Osteocyte (in vitro differentiated cells): ENCODE results near the gene PAEP. TPM values are rescaled to one million over a fixed set of nuclear protein-coding genes. Genes with fewer than 3 reads are reported as not detected.

Experiments used
- DNase-seq: peaks from one replicate; pipeline ENCODE4 v3.0.0; 2021; ENCODE audit warnings: mixed read lengths; ENCODE audit not compliant: unreplicated experiment; ENCODE audit errors: extremely low spot score
- H3K27ac Mint-ChIP-seq: one replicate; pipeline ENCODE4 v1.8.0; 2021; ENCODE audit warnings: mild to moderate bottlenecking, mixed read lengths; ENCODE audit not compliant: unreplicated experiment
- H3K27me3 Mint-ChIP-seq: one replicate; pipeline ENCODE4 v1.8.0; 2021; ENCODE audit warnings: mixed read lengths; ENCODE audit not compliant: unreplicated experiment
- H3K36me3 Mint-ChIP-seq: one replicate; pipeline ENCODE4 v1.8.0; 2021; ENCODE audit warnings: mixed read lengths; ENCODE audit not compliant: unreplicated experiment
- H3K4me1 Mint-ChIP-seq: one replicate; pipeline ENCODE4 v1.8.0; 2021; ENCODE audit warnings: mixed read lengths; ENCODE audit not compliant: unreplicated experiment
- H3K4me3 Mint-ChIP-seq: one replicate; pipeline ENCODE4 v1.8.0; 2021; ENCODE audit warnings: mild to moderate bottlenecking, moderate library complexity, mixed read lengths; ENCODE audit not compliant: unreplicated experiment
- H3K9me3 Mint-ChIP-seq: one replicate; pipeline ENCODE4 v1.8.0; 2021; ENCODE audit warnings: mixed read lengths; ENCODE audit not compliant: unreplicated experiment
- CTCF ChIP-seq: fragments of 200-600 bp; sonication (generic); IDR thresholded peaks from 2 replicates; pipeline ENCODE4 v1.5.0; 2021; ENCODE audit warnings: antibody characterized with exemption, mild to moderate bottlenecking, moderate library complexity
- total RNA-seq: library from RNA; stranded (reverse); gene quantifications from 2 replicates; pipeline ENCODE4 v1.2.1, GENCODE V29; 2021

PAEP gene
- total RNA-seq, 1 donor from 2014 or later, result not detected

DNA sequence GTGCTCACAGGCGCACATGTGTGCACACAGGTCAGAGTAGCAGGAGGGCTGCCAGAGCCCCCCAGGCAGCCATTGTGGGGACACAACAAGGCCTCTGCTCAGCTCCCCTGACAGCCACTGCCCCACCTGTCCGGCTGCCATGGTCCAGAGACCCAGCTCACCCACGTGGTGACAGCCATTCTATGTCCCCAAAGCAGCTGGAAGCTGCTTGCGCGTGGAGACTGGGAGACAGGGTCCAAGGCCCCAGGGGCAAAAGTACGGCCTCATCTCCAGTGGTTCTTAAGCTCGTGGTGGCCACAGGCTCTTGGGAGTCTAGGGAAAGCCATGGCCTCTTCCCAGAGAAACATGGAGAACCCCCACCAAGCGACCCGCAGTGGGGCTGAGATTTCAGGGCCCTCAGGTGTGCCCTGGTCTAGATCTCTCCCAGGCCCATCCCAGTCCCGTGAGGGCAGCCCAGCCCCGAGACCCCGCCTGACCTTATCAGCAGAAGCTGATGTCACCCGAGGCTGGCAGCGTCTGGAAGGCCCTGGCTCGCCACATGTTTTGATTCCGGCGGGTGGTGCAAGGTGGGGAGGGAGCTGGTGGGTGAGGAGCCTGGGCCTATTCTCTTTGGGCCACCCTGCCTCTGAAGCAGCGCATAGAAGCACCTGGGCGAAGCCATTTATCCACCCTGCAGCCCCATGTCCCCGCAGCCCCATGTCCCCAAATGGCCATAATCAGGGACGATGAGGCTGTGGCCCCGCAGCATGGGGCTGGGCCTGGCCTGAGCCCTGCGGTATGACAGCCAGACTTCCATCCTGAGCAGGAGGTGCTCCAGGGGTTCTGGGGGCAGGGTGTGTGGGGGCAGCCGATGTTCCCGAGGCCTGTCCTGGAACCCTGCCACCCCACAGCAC lies 46.1 kb downstream of the PAEP start:
- TF ChIP-seq CTCF, result no peak
- Mint-ChIP-seq H3K27ac (no peak overlapping the region), H3K9me3 (no peaks in the 10 kb centered on the region), H3K36me3 (no peaks in the 10 kb centered on the region), H3K4me1 (no peaks in the 10 kb centered on the region), H3K27me3 (no peaks in the 10 kb centered on the region), H3K4me3 (no peak overlapping the region)
- peak; percentile 84 for DNase-seq

DNA sequence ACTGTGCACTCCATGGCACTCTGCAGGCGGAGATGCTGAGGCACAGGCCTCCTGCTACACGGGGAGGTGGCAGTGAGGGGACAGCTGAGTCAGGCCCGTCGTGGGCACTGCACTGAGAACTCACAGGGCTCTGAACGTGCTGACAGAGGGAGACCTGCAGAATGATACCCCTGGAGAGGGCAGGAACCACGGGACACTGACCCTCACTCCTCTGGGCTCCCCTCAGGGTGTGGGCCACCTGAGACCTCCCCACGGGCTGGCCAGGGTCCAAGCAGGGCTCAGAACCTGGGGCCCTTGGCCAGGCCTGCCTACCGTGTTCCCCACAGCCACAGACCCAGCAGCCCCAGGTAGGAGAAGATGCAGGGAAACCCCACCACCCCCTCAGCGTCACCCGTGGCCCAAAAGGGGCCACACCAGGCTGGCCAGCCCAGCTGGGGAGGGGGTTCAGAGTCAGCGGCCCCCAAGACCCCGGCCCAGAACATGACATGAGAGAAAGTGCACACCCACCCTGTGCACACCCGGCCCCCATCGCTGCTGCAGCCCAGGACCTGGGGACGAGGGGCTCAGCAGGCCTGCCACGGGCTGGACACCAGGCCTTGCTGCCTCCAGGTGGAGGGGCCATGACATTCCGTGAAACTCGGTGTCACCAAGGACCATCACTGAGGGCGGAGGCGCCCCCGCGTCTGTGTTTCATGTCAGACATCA lies 46.9 kb downstream of the PAEP start:
- Mint-ChIP-seq H3K9me3 (no peaks in the 10 kb centered on the region), H3K4me1 (no peaks in the 10 kb centered on the region), H3K27me3 (no peaks in the 10 kb centered on the region), H3K36me3 (no peaks in the 10 kb centered on the region), H3K27ac (no peak overlapping the region), H3K4me3 (no peak overlapping the region)
- TF ChIP-seq CTCF, result no peak
- DNase-seq, result peak; percentile 83

DNA sequence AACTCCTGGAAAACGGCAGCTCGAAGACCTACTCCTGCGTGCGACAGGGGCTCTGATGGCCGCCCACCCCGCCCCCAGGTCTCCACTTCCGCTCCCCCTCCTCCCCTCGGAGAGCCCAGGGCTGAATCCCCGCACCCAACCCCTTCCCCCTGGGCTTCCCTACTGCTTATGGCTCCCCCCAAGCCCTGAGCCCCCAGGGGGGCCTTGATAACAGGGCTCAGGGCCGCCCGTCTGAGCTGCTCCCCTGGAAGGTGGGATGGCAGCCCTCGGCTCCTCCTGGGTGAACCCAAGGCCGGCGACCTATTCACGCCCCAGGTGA lies 47.4 kb downstream of the PAEP start:
- Mint-ChIP-seq H3K27ac (no peak overlapping the region), H3K4me1 (no peaks in the 10 kb centered on the region), H3K27me3 (no peaks in the 10 kb centered on the region), H3K9me3 (no peaks in the 10 kb centered on the region), H3K4me3 (no peak overlapping the region), H3K36me3 (no peaks in the 10 kb centered on the region)
- TF ChIP-seq CTCF, result no peak
- no peak for DNase-seq

- Mint-ChIP-seq H3K36me3 (no peaks in the 10 kb centered on the region), H3K9me3 (no peaks in the 10 kb centered on the region), H3K4me3 (no peak overlapping the region), H3K4me1 (no peaks in the 10 kb centered on the region), H3K27ac (no peak overlapping the region), H3K27me3 (no peaks in the 10 kb centered on the region)
- no peak for TF ChIP-seq CTCF
- peak; percentile 73 for DNase-seq
Measured at GRCh38 chr9:135609366-135609955, 47.9 kb downstream of the PAEP start.
